Measurements from ENCODE around the gene SIN3A.
A peak's percentile ranks its signal among the peaks of the same experiment; 100 is the strongest.
"Not testable (repeated sequence)": the region's sequence is repeated elsewhere in the genome, so short reads cannot be mapped to it uniquely, and the experiment has no call there.

SIN3A gene

DNA sequence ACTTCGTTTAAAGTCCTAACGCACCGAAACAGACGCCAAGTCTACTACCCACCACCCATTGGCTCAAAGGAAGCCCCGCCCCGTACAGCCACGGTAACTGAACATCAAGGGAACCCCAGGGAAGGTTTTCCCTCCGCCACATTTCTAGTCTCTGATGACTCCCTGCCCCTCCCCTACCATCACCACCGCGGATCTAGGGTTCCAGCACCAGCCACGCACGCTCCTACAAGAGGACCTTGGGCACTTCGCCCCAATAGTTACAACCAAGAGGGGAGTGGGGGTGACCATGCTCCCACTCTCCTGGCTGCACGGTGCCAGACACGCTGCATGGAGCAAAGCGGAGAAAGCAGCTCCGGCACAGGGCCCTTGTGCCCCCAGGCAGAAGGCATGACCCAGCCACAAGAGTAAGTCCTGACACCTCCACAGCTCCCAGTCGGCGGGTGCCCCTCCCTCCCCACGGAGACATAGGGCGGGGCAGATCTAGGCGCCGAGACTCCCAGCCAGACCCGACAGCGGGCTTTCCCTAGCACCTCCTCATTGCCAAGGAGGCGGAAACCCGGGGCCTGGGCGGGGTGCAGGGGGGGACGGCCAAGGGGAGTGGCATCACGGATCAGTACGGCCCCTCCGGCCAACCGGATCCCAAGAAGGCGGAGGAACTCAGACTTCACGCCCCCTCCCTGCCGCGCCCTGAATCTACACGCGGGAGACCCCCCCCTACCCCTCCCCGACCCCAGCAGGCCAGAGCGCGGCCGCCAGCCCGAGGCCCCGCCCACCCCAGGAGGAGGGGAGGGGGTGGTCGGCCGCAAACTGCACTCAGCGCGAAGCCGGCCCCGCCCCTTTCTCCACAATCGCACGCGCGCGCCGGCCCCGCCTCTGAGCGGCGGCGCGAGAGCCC, 936 bp downstream of the SIN3A start:
- peak; percentile 96 for DNase-seq (ENCODE audit: extremely low read depth in 1 of 2, low read depth in 1 of 2)

DNA sequence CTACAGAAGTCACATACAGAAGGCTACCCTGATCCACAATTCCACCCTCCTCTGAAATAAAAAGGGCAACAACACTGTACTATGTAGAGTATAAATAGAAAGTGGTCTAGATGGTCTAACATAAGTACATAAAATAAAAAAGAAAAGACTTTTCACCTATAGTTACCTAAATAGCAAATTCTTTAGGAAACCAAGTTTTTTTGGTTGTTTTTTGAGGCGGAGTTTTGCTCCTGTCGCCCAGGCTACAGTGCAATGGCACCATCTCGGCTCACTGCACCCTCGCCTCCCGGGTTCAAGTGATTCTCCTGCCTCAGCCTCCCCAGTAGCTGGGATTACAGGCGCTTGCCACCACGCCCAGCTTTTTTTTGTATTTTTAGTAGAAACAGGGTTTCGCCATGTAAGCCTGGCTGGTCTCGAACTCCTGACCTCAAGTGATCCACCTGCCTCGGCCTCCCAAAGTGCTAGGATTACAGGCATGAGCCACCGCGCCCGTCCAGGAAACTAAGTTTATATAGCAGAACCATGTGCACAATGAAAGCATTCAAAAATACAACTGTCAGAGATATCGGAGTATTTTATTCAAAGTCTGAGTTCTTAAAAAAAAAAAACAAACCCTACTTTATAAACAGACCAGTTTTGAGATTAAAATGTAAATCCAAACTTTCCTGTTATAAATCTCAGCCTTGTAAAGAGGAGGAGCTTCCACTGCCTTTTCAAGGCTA, 1.7 kb downstream of the SIN3A start:
- DNase-seq (ENCODE audit: extremely low read depth in 1 of 2, low read depth in 1 of 2), result no peak

DNA sequence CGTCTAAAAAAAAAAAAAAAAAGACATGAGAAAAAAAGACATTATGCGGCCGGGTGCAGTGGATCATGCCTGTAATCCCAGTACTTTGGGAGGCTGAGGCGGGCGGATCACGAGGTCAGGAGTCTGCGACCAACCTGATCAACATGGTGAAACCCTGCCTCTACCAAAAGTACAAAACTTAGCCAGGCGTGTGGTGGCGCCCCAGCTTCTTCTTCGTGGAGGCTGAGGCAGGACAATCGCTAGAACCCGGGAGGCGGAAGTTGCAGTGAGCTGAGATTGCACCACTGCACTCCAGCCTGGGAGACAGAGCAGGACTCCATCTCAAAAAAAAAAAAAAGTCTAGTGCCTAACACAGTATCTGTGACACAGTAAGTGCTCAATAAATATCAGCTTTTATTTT, 3.3 kb downstream of the SIN3A start:
- DNase-seq (ENCODE audit: extremely low read depth in 1 of 2, low read depth in 1 of 2), result not testable (repeated sequence)

DNA sequence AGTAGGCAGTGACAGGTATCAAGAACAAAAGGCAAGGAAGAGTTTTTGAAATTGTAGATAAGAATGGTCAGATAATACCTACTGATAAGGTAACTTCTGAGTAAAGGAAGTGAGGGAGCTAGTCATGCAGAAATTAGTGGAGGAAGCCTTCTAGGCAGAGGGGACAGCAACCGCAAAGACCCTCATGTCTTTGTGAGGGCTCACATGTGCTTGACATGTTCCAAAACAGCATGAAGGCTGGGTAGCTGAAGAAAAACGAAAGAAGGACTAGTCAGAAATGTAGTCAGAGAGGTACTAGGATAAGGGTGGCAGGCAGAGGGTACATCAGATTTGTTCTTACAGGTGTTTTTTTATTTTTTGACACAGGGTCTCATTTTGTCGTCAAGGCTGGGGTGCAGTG, 5.3 kb downstream of the SIN3A start:
- DNase-seq (ENCODE audit: extremely low read depth in 1 of 2, low read depth in 1 of 2), result peak in 1 of 2 donors; percentile 24

GRCh38 chr15:75445324-75445723, 6.2 kb downstream of the SIN3A start:
- DNase-seq (ENCODE audit: extremely low read depth in 1 of 2, low read depth in 1 of 2), result not testable (repeated sequence)

GRCh38 chr15:75443972-75444453, 7.5 kb downstream of the SIN3A start:
- DNase-seq (ENCODE audit: extremely low read depth in 1 of 2, low read depth in 1 of 2), result not testable (repeated sequence)

DNA sequence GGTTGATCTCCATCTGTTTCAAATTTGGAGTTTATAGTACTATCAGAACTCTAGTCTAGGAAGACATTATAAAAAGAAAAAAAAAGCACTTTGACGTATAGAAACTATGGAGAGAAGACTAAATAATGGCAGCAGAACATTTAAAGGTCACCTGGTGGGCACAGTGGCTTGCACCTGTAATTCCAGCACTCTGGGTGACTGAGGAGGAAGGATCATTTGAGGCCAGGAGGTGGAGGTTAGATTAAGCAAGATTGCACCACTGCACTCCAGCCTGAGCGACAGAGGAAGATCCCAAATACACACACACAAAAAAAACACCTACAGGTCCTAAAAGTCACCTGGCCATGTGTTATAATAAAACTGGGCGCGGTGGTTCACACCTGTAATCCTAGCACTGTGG, 13.8 kb downstream of the SIN3A start:
- no peak for DNase-seq (ENCODE audit: extremely low read depth in 1 of 2, low read depth in 1 of 2)

- DNase-seq (ENCODE audit: extremely low read depth in 1 of 2, low read depth in 1 of 2), result no peak
Observed at GRCh38 chr15:75436881-75437280, 14.6 kb downstream of the SIN3A start.

DNA sequence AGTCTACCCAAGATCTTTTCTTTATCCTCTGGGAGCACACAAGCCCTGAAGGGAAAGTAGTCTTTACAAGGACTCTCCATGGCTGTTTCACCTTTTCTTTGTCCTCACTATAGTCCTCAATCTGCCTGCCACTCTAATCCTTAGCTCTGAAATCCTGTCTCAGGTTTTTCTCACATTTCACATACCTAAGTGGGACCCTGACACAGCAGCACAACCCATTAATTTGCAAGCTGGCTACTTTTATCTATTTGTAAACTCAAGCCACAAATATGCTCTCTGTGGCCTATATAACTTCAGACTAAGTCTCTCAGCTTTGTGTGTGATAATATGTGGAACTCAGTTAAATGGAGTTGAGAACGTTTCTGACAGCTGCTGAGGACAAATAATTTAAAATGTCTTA, 19.8 kb downstream of the SIN3A start:
- DNase-seq (ENCODE audit: extremely low read depth in 1 of 2, low read depth in 1 of 2), result no peak

DNA sequence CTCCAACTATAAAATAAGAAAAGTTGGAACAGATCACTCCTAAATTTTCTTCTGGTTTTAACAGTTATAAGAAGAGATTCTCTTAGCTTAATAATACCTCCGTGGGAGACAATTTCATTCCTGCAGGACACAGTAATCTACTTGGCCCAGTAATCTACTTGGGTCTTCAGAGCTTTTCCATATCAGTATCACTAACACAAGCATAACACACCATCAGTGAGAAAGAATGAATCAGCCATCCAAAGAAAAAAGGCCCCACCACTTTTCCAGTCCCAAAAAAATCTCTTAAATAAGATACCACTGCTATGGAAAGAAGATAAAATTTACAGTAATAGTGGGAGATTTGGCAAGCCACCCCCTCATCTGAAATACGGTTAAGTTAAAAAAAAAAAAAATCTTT, 20.2 kb downstream of the SIN3A start:
- no peak for DNase-seq (ENCODE audit: extremely low read depth in 1 of 2, low read depth in 1 of 2)

DNA sequence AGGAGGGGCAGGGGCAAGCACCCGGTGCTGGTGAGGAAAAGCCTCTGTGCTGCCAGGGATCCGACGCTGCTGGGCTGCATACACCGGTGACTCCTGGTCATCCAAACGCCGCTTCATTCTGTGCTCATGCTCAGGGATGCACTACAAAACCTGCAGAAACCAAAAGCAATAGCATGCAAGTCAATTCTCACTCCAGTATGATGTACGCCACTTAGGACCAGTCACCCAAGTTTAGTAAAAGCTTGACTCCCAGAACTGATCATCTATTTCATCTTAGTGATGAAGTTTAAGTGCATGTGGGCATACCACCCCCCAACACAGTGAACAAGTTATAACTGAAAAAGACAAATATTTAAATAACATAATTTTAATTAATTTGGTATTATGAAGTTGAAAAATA, 21.2 kb downstream of the SIN3A start:
- DNase-seq (ENCODE audit: extremely low read depth in 1 of 2, low read depth in 1 of 2), result no peak

DNA sequence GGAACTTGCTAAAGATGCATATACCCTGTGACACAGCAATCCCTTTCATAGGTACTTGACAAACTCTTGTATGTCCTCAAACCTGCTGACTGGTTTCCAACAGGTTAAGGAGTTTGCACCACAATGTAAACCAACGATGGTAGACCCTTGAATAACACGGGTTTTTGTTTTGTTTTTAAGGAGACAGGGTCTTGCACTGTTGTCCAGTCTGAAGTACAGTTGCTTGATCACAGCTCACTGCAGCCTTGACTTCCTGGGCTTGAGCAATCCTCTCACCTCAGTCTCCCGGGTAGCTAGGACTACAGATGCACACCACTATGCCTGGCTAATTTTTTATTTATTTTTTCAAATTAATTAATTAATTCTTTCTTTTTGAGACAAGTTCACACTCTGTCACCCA, 23.3 kb downstream of the SIN3A start:
- no peak for DNase-seq (ENCODE audit: extremely low read depth in 1 of 2, low read depth in 1 of 2)

- no peak for DNase-seq (ENCODE audit: extremely low read depth in 1 of 2, low read depth in 1 of 2)
Observed at GRCh38 chr15:75425966-75426500, 25.5 kb downstream of the SIN3A start.

DNA sequence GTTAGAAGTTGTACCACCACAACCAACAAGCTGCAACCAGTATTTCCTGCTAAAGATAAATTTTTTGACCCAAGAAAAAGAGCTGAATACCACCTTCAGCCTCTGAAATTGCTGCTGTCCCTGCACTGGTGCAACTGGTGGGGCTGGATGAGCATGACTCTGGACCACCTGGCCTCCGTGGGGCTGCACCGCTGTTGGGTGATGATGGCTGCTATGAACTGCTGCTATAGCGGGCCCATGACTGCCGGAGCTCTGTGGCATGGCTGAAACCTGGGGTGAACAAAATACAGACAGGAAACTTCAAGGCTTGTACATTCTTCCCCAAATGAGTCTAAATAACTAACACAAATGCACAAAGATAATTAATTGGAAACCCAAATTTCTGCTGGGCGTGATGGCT, 28.9 kb downstream of the SIN3A start:
- DNase-seq (ENCODE audit: extremely low read depth in 1 of 2, low read depth in 1 of 2), result no peak

DNA sequence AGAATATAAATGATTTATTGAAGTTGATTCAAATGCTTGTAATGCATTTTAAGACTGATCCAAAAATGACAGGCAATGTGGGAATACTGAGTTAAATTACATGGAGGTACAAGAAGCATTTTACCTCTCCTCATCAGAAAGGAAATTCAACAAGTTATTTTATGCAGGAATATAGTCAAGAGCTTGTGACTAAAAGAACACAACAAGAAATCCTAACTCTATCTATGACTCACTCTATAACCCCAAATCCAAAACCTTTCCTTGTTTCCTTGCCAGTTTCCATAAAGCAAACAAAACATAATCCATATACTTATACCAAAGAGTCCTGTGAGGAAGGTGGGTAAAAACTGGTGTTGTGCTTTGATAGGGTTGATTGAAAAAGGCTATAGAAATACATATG, 30.8 kb downstream of the SIN3A start:
- DNase-seq (ENCODE audit: extremely low read depth in 1 of 2, low read depth in 1 of 2), result no peak

GRCh38 chr15:75416584-75416983, 34.9 kb downstream of the SIN3A start:
- no peak for DNase-seq (ENCODE audit: extremely low read depth in 1 of 2, low read depth in 1 of 2)

DNA sequence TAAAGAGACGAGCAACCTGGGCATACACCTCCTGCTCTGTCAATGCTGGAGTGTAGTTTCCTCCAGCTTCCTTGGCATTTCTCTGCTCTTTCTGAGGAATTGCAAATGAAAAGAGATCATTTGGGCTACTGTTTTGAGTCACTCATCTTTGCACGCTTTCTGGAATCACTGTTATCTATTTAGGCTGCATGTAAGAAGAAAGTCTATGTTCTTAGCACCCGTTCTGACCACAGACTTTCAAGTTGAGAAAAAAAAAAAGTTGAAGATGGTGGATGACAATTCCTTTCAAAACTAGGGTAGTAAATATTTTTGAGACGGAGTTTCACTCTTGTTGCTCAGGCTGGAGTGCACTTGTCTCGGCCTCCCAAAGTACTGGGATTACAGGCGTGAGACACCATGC, 41.3 kb downstream of the SIN3A start:
- DNase-seq (ENCODE audit: extremely low read depth in 1 of 2, low read depth in 1 of 2), result no peak

- no peak for DNase-seq (ENCODE audit: extremely low read depth in 1 of 2, low read depth in 1 of 2)
Observed at GRCh38 chr15:75407083-75407482, 44.4 kb downstream of the SIN3A start.

DNA sequence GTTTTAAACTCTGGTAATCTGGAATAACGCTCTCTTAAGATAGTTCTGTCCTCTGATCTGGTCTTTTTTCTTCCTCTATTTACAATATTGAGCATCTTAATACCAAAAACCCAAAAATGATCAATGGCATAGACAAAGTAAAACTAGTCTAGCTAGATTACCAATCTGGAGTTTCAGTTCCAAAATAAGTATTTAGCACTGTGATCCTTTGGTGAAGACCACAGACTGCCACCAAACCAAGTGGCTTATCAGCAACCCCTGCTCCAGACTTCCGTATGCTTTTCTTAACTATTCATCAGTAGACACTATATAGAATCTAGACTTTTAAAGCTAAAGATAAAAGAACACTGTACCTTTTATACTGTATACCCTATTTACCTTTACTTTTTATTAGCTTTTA, 47.6 kb downstream of the SIN3A start:
- DNase-seq (ENCODE audit: extremely low read depth in 1 of 2, low read depth in 1 of 2), result no peak

- DNase-seq (ENCODE audit: extremely low read depth in 1 of 2, low read depth in 1 of 2), result no peak
Observed at GRCh38 chr15:75397494-75397893, 54.0 kb downstream of the SIN3A start.

DNA sequence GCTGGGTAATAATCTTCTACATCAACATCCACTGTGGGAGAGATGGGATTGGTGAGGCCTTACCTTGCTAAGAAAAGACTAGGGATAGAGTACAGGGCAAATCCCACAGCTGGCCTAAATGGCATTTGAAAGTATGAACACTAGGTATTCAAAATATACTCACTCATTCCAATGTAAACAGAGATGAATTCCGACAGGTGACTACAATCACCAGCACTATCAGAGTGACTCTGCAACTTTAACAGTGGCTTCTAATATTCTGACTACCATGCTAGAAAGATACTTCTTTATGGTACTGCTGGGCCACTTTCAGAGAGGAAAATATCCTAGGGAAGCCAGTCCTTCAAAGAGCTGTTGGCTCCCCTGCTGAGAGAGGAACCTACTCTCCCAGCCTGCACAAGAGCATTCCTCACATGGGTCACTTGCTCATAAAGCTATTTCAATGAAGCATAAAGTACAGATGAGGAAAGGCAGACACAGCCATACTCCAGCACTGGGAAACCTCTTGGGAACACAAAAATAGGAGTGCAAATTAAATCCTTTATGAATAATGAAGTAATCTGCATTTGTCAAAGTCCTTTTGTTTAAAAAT, 61.6 kb downstream of the SIN3A start:
- no peak for DNase-seq (ENCODE audit: extremely low read depth in 1 of 2, low read depth in 1 of 2)

All from stimulated activated CD8-positive, alpha-beta memory T cell treated with anti-CD3 and anti-CD28 coated beads, Interleukin-7, amount 100 ng/mL, for 48 hours (primary cell).